GM19463 (cell line): ENCODE data around the gene SPANXA1.
"Not testable (repeated sequence)": the region's sequence is repeated elsewhere in the genome, so short reads cannot be mapped to it uniquely, and the experiment has no call there.

ENCODE experiments used
- ATAC-seq: cut with Tn5 transposase; IDR thresholded peaks from one replicate; pipeline ENCODE4 v1.9.1; 2021; ENCODE audit warnings: mild to moderate bottlenecking, moderate library complexity; ENCODE audit not compliant: unreplicated experiment

SPANXA1 gene

GRCh38 chrX:141584638-141585037 lies at the start of gene SPANXA1:
TSS of gene SPANXA1 (minus strand) at chrX:141584738. CDS start at chrX:141584678, 60 bp downstream.
- ATAC-seq = not testable (repeated sequence)

- ATAC-seq = no peak
Measured at GRCh38 chrX:141632124-141632523, 47.6 kb upstream of the SPANXA1 start.

- no peak for ATAC-seq
Measured at GRCh38 chrX:141619336-141619735, 34.8 kb upstream of the SPANXA1 start.

- no peak for ATAC-seq
Measured at GRCh38 chrX:141609111-141609510, 24.6 kb upstream of the SPANXA1 start.

- ATAC-seq = not testable (repeated sequence)
Measured at GRCh38 chrX:141589408-141589807, 4.9 kb upstream of the SPANXA1 start, which contains the start of gene SPANXA2. TSS of gene SPANXA2 (plus strand) at chrX:141589708. CDS start at chrX:141589768, 60 bp downstream.

GRCh38 chrX:141542551-141542950 lies 42.0 kb downstream of the SPANXA1 start:
- ATAC-seq = not testable (repeated sequence)
